Hepatocyte (in vitro differentiated cells): ENCODE results near the gene CNST. TPM values are rescaled to one million over a fixed set of nuclear protein-coding genes. Genes with fewer than 3 reads are reported as not detected.

Source experiments
- DNase-seq: peaks from one replicate; pipeline ENCODE4 v3.0.0-alpha.2; 2016; ENCODE audit warnings: low spot score
- H2AFZ ChIP-seq: fragments of 200-600 bp; sonication (generic); 2 replicates; pipeline ENCODE4 v1.6.0; 2016; ENCODE audit warnings: antibody characterized with exemption, mild to moderate bottlenecking
- H3K27ac ChIP-seq: fragments of 200-600 bp; sonication (generic); 2 replicates; pipeline ENCODE4 v1.5.1; 2016; ENCODE audit warnings: mild to moderate bottlenecking
- H3K27me3 ChIP-seq: fragments of 200-600 bp; sonication (generic); 2 replicates; pipeline ENCODE4 v1.6.1; 2016
- H3K36me3 ChIP-seq: fragments of 200-600 bp; sonication (generic); replicated peaks from 2 replicates; pipeline ENCODE4 v1.5.1; 2016; ENCODE audit warnings: low read depth; ENCODE audit not compliant: insufficient read depth
- H3K4me1 ChIP-seq: fragments of 200-600 bp; sonication (generic); 2 replicates; pipeline ENCODE4 v1.5.1; 2016; ENCODE audit warnings: mild to moderate bottlenecking, moderate library complexity; ENCODE audit not compliant: insufficient read depth
- H3K4me2 ChIP-seq: fragments of 200-600 bp; sonication (generic); 2 replicates; pipeline ENCODE4 v1.6.0; 2016
- H3K4me3 ChIP-seq: fragments of 200-600 bp; sonication (generic); 2 replicates; pipeline ENCODE4 v1.5.1; 2016; ENCODE audit warnings: mild to moderate bottlenecking
- H3K79me2 ChIP-seq: fragments of 200-600 bp; sonication (generic); 2 replicates; pipeline ENCODE4 v1.6.0; 2017; ENCODE audit warnings: mild to moderate bottlenecking
- H3K9me2 ChIP-seq: fragments of 200-600 bp; sonication (generic); replicated peaks from 2 replicates; pipeline ENCODE4 v1.6.0; 2017; ENCODE audit warnings: mild to moderate bottlenecking; ENCODE audit not compliant: insufficient read depth
- H3K9me3 ChIP-seq: fragments of 200-600 bp; sonication (generic); 2 replicates; pipeline ENCODE4 v1.5.1; 2016; ENCODE audit warnings: low read depth, mild to moderate bottlenecking
- H4K20me1 ChIP-seq: fragments of 200-600 bp; sonication (generic); 2 replicates; pipeline ENCODE4 v1.6.0; 2016; ENCODE audit warnings: mild to moderate bottlenecking; ENCODE audit not compliant: insufficient read depth, poor library complexity, severe bottlenecking
- CTCF ChIP-seq: fragments of 200-600 bp; sonication (generic); IDR thresholded peaks from 2 replicates; pipeline ENCODE4 v1.5.1; 2016; ENCODE audit warnings: antibody characterized with exemption, mild to moderate bottlenecking; ENCODE audit not compliant: poor library complexity
- EZH2 ChIP-seq: fragments of 200-600 bp; sonication (generic); IDR thresholded peaks from 2 replicates; pipeline ENCODE4 v1.6.1; 2016; ENCODE audit warnings: antibody characterized with exemption, mild to moderate bottlenecking, borderline replicate concordance
- EZH2phosphoT487 ChIP-seq: fragments of 200-600 bp; sonication (generic); IDR thresholded peaks from one replicate; pipeline ENCODE4 v1.6.1; 2018; ENCODE audit warnings: antibody characterized with exemption, mild to moderate bottlenecking, low read depth, moderate library complexity; ENCODE audit not compliant: unreplicated experiment, severe bottlenecking
- WGBS: methylation state at CpG from one replicate; pipeline ENCODE4 v1.1.6; 2016; ENCODE audit warnings: low lambda C conversion rate; ENCODE audit errors: missing lambda C conversion rate; 5-methylcytosine and 5-hydroxymethylcytosine counted together
- polyA plus RNA-seq: library from polyadenylated mRNA; unstranded; fragments of >200 nt; fragmentation: Nextera tagmentation; extraction: Ambion mirVana; gene quantifications from 2 replicates; pipeline ENCODE4 v1.2.1, GENCODE V29; 2016
- total RNA-seq: library from RNA; depleted of rRNA; stranded (reverse); fragments of >200 nt; gene quantifications from 2 replicates; pipeline ENCODE4 v1.2.3, GENCODE V29; 2014

The CNST gene
- total and polyA plus RNA-seq, 2 experiments from 2014 or later, result 7.1 to 16.4 TPM

- WGBS, result 83% methylated on average over 8 of the region's 8 CpGs
- Histone ChIP-seq H3K4me2 (peak overlapping the region; percentile 75), H3K79me2 (no peaks in the 10 kb centered on the region), H3K9me3 (no peaks in the 10 kb centered on the region), H3K27me3 (no peaks in the 10 kb centered on the region), H4K20me1 (no peaks in the 10 kb centered on the region), H3K27ac (peak overlapping the region; percentile 53), H3K9me2 (no peaks in the 10 kb centered on the region), H3K36me3 (no peaks in the 10 kb centered on the region), H3K4me1 (peaks cover 3% of the 10 kb centered on the region), H3K4me3 (peak overlapping the region; percentile 30), H2AFZ (peak overlapping the region; percentile 89)
- DNase-seq, result no peak
- TF ChIP-seq CTCF (no peak), EZH2phosphoT487 (no peak), EZH2 (no peak)
Measured at GRCh38 chr1:246698466-246699094, 132.3 kb downstream of the CNST start.

GRCh38 chr1:246699095-246699735 lies 133.0 kb downstream of the CNST start:
- H2AFZ ChIP-seq, result peak overlapping the region; percentile 89
- no peaks in the 10 kb centered on the region for H3K79me2 ChIP-seq
- TF ChIP-seq CTCF, result peak; percentile 90
- TF ChIP-seq EZH2phosphoT487, result no peak
- no peaks in the 10 kb centered on the region for H3K27me3 ChIP-seq
- no peaks in the 10 kb centered on the region for H3K9me3 ChIP-seq
- H3K4me2 ChIP-seq, result peak overlapping the region; percentile 75
- WGBS, result 10% methylated on average over 18 of the region's 18 CpGs
- H3K4me1 ChIP-seq, result peaks cover 3% of the 10 kb centered on the region
- peak overlapping the region; percentile 30 for H3K4me3 ChIP-seq
- H3K27ac ChIP-seq, result peak overlapping the region; percentile 53
- peak; percentile 94 for DNase-seq
- H3K9me2 ChIP-seq, result no peaks in the 10 kb centered on the region
- no peaks in the 10 kb centered on the region for H3K36me3 ChIP-seq
- no peaks in the 10 kb centered on the region for H4K20me1 ChIP-seq

GRCh38 chr1:246703581-246703980 lies 137.3 kb downstream of the CNST start:
- TF ChIP-seq EZH2 (no peak), EZH2phosphoT487 (no peak), CTCF (no peak)
- Histone ChIP-seq H3K27me3 (no peaks in the 10 kb centered on the region), H4K20me1 (no peaks in the 10 kb centered on the region), H3K9me3 (no peaks in the 10 kb centered on the region), H3K27ac (no peak overlapping the region), H3K4me3 (no peak overlapping the region), H3K9me2 (no peaks in the 10 kb centered on the region), H3K4me1 (no peaks in the 10 kb centered on the region), H3K79me2 (no peaks in the 10 kb centered on the region), H3K36me3 (no peaks in the 10 kb centered on the region), H3K4me2 (no peak overlapping the region), H2AFZ (peak overlapping the region; percentile 31)
- DNase-seq, result no peak
- 64% methylated on average over 8 of the region's 8 CpGs for WGBS
